ENCODE data around the gene TMCO1.
"Not testable (repeated sequence)": the region's sequence is repeated elsewhere in the genome, so short reads cannot be mapped to it uniquely, and the experiment has no call there.

TMCO1 gene

DNA sequence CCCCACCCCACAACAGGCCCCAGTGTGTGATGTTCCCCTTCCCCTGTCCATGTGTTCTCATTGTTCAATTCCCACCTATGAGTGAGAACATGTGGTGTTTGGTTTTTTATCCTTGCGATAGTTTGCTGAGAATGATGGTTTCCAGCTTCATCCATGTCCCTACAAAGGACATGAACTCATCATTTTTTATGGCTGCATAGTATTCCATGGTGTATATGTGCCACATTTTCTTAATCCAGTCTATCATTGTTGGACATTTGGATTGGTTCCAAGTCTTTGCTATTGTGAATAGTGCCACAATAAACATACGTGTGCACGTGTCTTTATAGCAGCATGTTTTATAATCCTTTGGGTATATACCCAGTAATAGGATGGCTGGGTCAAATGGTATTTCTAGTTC lies 9.5 kb upstream of the TMCO1 start:
- H3K9me3 ChIP-seq (ENCODE audit: low read length); H3K27me3 ChIP-seq (ENCODE audit: control insufficient read depth in 1 of 2, insufficient read depth in 2 of 2, low read length in 2 of 2); H3K4me1 ChIP-seq (ENCODE audit: insufficient read depth, low read length); H3K9ac ChIP-seq (ENCODE audit: low read length); H3K36me3 ChIP-seq (ENCODE audit: insufficient read depth, low read length); H3K4me3 ChIP-seq (ENCODE audit: low read depth in 1 of 2, low read length in 2 of 2); H3K27ac ChIP-seq (ENCODE audit: low read depth, low read length): not testable (repeated sequence)

GRCh38 chr1:165773324-165773965 lies 4.8 kb upstream of the TMCO1 start:
- no peaks in the 10 kb centered on the region for H3K9me3 ChIP-seq (ENCODE audit: low read length)
- H3K27me3 ChIP-seq (ENCODE audit: control insufficient read depth in 1 of 2, insufficient read depth in 2 of 2, low read length in 2 of 2): no peaks in the 10 kb centered on the region

GRCh38 chr1:165772739-165773138 lies 4.1 kb upstream of the TMCO1 start:
- H3K9ac ChIP-seq (ENCODE audit: low read length): no peak overlapping the region

More at GRCh38 chr1:165773324-165773965, 4.8 kb upstream of the TMCO1 start:
- Histone ChIP-seq H3K27ac (ENCODE audit: low read depth, low read length) (no peak overlapping the region), H3K36me3 (ENCODE audit: insufficient read depth, low read length) (no peaks in the 10 kb centered on the region), H3K4me3 (ENCODE audit: low read depth in 1 of 2, low read length in 2 of 2) (no peak overlapping the region), H3K4me1 (ENCODE audit: insufficient read depth, low read length) (peaks cover 12% of the 10 kb centered on the region), H3K9ac (ENCODE audit: low read length) (no peak overlapping the region)

GRCh38 chr1:165764277-165764676 lies 4.4 kb downstream of the TMCO1 start:
- Histone ChIP-seq H3K9ac (ENCODE audit: low read length) (no peak overlapping the region), H3K9me3 (ENCODE audit: low read length) (no peaks in the 10 kb centered on the region), H3K36me3 (ENCODE audit: insufficient read depth, low read length) (peaks cover 35% of the 10 kb centered on the region), H3K27me3 (ENCODE audit: control insufficient read depth in 1 of 2, insufficient read depth in 2 of 2, low read length in 2 of 2) (no peaks in the 10 kb centered on the region), H3K27ac (ENCODE audit: low read depth, low read length) (no peak overlapping the region), H3K4me1 (ENCODE audit: insufficient read depth, low read length) (peaks cover 20% of the 10 kb centered on the region), H3K4me3 (ENCODE audit: low read depth in 1 of 2, low read length in 2 of 2) (no peak overlapping the region)

More at GRCh38 chr1:165772739-165773138, 4.1 kb upstream of the TMCO1 start:
- Histone ChIP-seq H3K27me3 (ENCODE audit: control insufficient read depth in 1 of 2, insufficient read depth in 2 of 2, low read length in 2 of 2) (no peaks in the 10 kb centered on the region), H3K4me1 (ENCODE audit: insufficient read depth, low read length) (peaks cover 17% of the 10 kb centered on the region), H3K9me3 (ENCODE audit: low read length) (no peaks in the 10 kb centered on the region), H3K27ac (ENCODE audit: low read depth, low read length) (no peak overlapping the region), H3K36me3 (ENCODE audit: insufficient read depth, low read length) (peaks cover 1% of the 10 kb centered on the region), H3K4me3 (ENCODE audit: low read depth in 1 of 2, low read length in 2 of 2) (no peak overlapping the region)

DNA sequence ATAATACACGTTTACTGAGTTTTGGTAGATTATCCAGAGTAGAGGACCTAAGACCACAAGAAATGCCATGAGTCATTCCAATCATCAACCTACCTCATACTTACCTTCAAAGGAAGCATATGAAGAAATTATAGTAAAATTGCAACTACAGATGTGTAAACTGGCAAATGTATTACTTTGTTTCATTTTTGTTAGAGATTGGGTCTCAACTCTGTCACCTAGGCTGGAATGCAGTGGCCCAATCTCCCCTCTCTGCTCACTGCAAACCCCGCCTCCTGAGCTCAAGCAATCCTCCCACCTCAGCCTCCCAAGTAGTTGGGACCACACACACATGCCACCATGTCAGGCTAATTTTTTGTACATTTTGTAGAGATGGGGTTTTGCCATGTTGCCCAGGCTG lies 5.2 kb downstream of the TMCO1 start:
- Histone ChIP-seq H3K4me1 (ENCODE audit: insufficient read depth, low read length) (peaks cover 17% of the 10 kb centered on the region), H3K27me3 (ENCODE audit: control insufficient read depth in 1 of 2, insufficient read depth in 2 of 2, low read length in 2 of 2) (no peaks in the 10 kb centered on the region), H3K9me3 (ENCODE audit: low read length) (no peaks in the 10 kb centered on the region), H3K9ac (ENCODE audit: low read length) (no peak overlapping the region), H3K27ac (ENCODE audit: low read depth, low read length) (no peak overlapping the region), H3K36me3 (ENCODE audit: insufficient read depth, low read length) (peaks cover 35% of the 10 kb centered on the region), H3K4me3 (ENCODE audit: low read depth in 1 of 2, low read length in 2 of 2) (no peak overlapping the region)

- no peak overlapping the region for H3K4me3 ChIP-seq (ENCODE audit: low read depth in 1 of 2, low read length in 2 of 2)
- no peaks in the 10 kb centered on the region for H3K9me3 ChIP-seq (ENCODE audit: low read length)
- H3K27me3 ChIP-seq (ENCODE audit: control insufficient read depth in 1 of 2, insufficient read depth in 2 of 2, low read length in 2 of 2): no peaks in the 10 kb centered on the region
- H3K36me3 ChIP-seq (ENCODE audit: insufficient read depth, low read length): peaks cover 37% of the 10 kb centered on the region
- no peak overlapping the region for H3K27ac ChIP-seq (ENCODE audit: low read depth, low read length)
- H3K4me1 ChIP-seq (ENCODE audit: insufficient read depth, low read length): peaks cover 13% of the 10 kb centered on the region
- H3K9ac ChIP-seq (ENCODE audit: low read length): no peak overlapping the region
These were observed 5.9 kb downstream of the TMCO1 start for GRCh38 chr1:165762725-165763124.

DNA sequence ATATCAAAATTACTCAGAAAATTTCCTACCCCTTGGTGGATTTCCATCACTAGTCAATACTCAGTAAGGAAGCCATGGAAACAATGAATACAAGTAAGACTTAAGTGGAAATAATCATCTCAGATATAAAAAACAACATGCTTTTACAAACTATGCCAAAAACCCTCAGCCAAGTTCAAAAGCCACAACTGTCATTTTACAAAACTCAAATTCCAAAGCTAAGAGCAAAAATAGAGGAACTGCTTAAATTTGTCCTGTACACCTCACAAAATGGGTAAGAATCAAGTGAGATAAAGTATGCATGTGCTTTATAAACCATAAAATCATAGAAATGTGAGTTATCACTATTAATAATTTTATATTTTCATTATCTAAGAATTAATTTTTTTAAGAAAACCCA lies 9.6 kb downstream of the TMCO1 start:
- no peak overlapping the region for H3K4me3 ChIP-seq (ENCODE audit: low read depth in 1 of 2, low read length in 2 of 2)
- H3K36me3 ChIP-seq (ENCODE audit: insufficient read depth, low read length): peaks cover 11% of the 10 kb centered on the region
- H3K27me3 ChIP-seq (ENCODE audit: control insufficient read depth in 1 of 2, insufficient read depth in 2 of 2, low read length in 2 of 2): no peaks in the 10 kb centered on the region
- no peaks in the 10 kb centered on the region for H3K9me3 ChIP-seq (ENCODE audit: low read length)
- H3K4me1 ChIP-seq (ENCODE audit: insufficient read depth, low read length): no peaks in the 10 kb centered on the region
- H3K27ac ChIP-seq (ENCODE audit: low read depth, low read length): no peak overlapping the region
- H3K9ac ChIP-seq (ENCODE audit: low read length): no peak overlapping the region

GRCh38 chr1:165755393-165756010 lies 13.2 kb downstream of the TMCO1 start:
- no peaks in the 10 kb centered on the region for H3K27me3 ChIP-seq (ENCODE audit: control insufficient read depth in 1 of 2, insufficient read depth in 2 of 2, low read length in 2 of 2)
- no peak overlapping the region for H3K27ac ChIP-seq (ENCODE audit: low read depth, low read length)
- H3K36me3 ChIP-seq (ENCODE audit: insufficient read depth, low read length): peaks cover 32% of the 10 kb centered on the region
- H3K4me1 ChIP-seq (ENCODE audit: insufficient read depth, low read length): no peaks in the 10 kb centered on the region
- no peak overlapping the region for H3K9ac ChIP-seq (ENCODE audit: low read length)
- H3K4me3 ChIP-seq (ENCODE audit: low read depth in 1 of 2, low read length in 2 of 2): no peak overlapping the region
- H3K9me3 ChIP-seq (ENCODE audit: low read length): no peaks in the 10 kb centered on the region

DNA sequence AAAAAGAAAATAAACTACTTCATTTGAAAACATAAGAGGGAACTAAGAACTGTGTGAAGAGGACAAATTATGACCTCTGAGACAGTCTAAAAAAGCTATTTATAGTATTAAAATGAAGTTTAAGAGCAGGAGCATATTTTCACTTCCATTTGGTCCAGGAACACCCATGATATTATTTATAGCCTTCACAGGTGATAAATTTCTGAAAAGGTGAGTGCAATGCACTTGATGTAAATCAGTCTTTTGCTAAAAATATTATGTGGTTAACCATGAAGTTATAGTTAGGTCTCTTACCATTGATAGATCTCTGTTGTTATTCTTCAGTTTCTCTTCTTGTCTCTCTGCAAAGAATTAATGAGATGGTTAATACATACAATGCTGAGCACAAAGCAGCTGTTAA lies 14.7 kb downstream of the TMCO1 start:
- Histone ChIP-seq H3K27ac (ENCODE audit: low read depth, low read length) (no peak overlapping the region), H3K9ac (ENCODE audit: low read length) (no peak overlapping the region), H3K4me1 (ENCODE audit: insufficient read depth, low read length) (no peaks in the 10 kb centered on the region), H3K27me3 (ENCODE audit: control insufficient read depth in 1 of 2, insufficient read depth in 2 of 2, low read length in 2 of 2) (no peaks in the 10 kb centered on the region), H3K36me3 (ENCODE audit: insufficient read depth, low read length) (peaks cover 32% of the 10 kb centered on the region), H3K9me3 (ENCODE audit: low read length) (no peaks in the 10 kb centered on the region), H3K4me3 (ENCODE audit: low read depth in 1 of 2, low read length in 2 of 2) (no peak overlapping the region)

DNA sequence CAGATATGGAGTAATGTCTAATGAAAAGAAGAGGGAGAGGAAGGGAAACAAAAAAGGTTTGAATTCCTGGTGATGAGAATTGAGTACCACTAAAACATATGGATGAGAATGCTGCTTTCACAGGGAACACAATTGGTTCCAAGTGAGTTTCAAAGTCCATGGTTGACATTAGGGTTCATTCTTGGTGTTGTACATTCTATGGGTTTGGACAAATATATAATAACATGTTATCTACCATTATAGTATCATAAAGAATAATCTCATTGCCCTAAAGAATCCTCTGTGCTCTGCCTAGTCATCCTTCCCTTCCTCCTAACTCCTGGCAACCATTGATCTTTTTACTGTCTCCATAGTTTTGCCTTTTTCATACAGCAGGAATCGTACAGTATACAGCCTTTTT lies 20.1 kb downstream of the TMCO1 start:
- Histone ChIP-seq H3K4me3 (ENCODE audit: low read depth in 1 of 2, low read length in 2 of 2) (no peak overlapping the region), H3K4me1 (ENCODE audit: insufficient read depth, low read length) (no peaks in the 10 kb centered on the region), H3K9ac (ENCODE audit: low read length) (no peak overlapping the region), H3K27me3 (ENCODE audit: control insufficient read depth in 1 of 2, insufficient read depth in 2 of 2, low read length in 2 of 2) (no peaks in the 10 kb centered on the region), H3K27ac (ENCODE audit: low read depth, low read length) (no peak overlapping the region), H3K36me3 (ENCODE audit: insufficient read depth, low read length) (peaks cover 27% of the 10 kb centered on the region), H3K9me3 (ENCODE audit: low read length) (no peaks in the 10 kb centered on the region)

DNA sequence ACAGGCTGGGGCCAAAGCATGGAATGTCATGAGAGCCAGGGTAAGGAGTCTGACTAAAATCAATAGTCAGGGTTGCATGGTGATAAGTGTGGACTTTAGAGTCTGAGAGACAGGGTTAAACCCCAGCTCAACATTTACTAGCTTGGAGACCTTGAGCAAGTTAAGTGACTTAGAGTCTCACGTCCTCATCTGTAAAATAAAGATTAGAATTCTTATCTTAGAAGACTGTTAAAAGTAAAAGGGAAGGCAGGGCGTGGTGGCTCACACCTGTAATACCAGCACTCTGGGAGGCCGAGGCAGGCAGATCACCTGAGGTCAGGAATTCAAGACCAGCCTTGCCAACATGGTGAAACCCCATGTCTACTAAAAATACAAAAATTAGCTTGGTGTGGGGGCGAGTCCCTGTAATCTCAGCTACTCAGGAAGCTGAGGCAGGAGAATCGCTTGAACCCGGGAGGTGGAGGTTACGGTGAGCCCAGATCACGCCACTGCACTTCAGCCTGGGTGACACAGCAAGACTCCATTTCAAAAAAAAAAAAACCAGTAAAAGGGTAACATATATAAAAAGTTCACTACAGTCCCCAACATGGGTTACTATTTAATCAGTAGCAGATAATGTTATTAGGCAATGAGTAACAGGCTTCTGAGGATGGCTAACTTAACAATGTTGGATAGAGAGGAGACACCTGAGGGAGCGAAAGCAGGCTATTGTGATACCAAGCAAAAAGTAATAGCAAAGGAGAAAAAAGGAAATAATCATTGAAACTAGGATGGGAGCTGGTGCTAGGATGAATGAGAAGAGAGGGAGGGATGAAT lies 20.8 kb downstream of the TMCO1 start:
- Histone ChIP-seq H3K9ac (ENCODE audit: low read length) (no peak overlapping the region), H3K4me1 (ENCODE audit: insufficient read depth, low read length) (no peaks in the 10 kb centered on the region), H3K36me3 (ENCODE audit: insufficient read depth, low read length) (peaks cover 24% of the 10 kb centered on the region), H3K27ac (ENCODE audit: low read depth, low read length) (no peak overlapping the region), H3K4me3 (ENCODE audit: low read depth in 1 of 2, low read length in 2 of 2) (no peak overlapping the region), H3K9me3 (ENCODE audit: low read length) (no peaks in the 10 kb centered on the region), H3K27me3 (ENCODE audit: control insufficient read depth in 1 of 2, insufficient read depth in 2 of 2, low read length in 2 of 2) (no peaks in the 10 kb centered on the region)

All from muscle layer of colon (tissue), 2 donors.